HCT116 (cell line): ENCODE results near the gene ST6GALNAC2.

Source experiments
- CEBPB ChIP-seq: IDR thresholded peaks from 2 replicates; pipeline ENCODE4 v1.6.1; 2012; ENCODE audit warnings: low read depth
- CTCF ChIP-seq, 3 experiments: fragments of 200-600 bp in 1 of 3; sonication (generic) in 1 of 3; IDR thresholded peaks in 2 of 3; conservative IDR thresholded peaks in 1 of 3; 2 replicates each; pipeline ENCODE4 v1.5.1; 2012 to 2017; ENCODE audit warnings: low read depth in 2 of 3, low read length in 2 of 3, antibody characterized with exemption in 1 of 3, borderline replicate concordance in 1 of 3, control low read depth in 1 of 3, mild to moderate bottlenecking in 1 of 3, mixed read lengths in 1 of 3, mixed run types in 1 of 3, moderate library complexity in 1 of 3; ENCODE audit not compliant: insufficient read depth in 1 of 3
- EGR1 ChIP-seq: IDR thresholded peaks from 2 replicates; pipeline ENCODE4 v1.6.1; 2012; ENCODE audit warnings: low read depth
- EZH2 ChIP-seq: fragments of 200-600 bp; sonication (generic); IDR thresholded peaks from 2 replicates; pipeline ENCODE4 v1.6.1; 2017; ENCODE audit warnings: antibody characterized with exemption, mixed run types
- MAX ChIP-seq: IDR thresholded peaks from 2 replicates; pipeline ENCODE4 v1.6.1; 2012
- POLR2A ChIP-seq: IDR thresholded peaks from 2 replicates; pipeline ENCODE4 v1.7.0; 2011; ENCODE audit warnings: borderline replicate concordance; ENCODE audit not compliant: insufficient read depth, insufficient read length; ENCODE audit errors: extremely low read depth
- POLR2AphosphoS5 ChIP-seq: IDR thresholded peaks from 2 replicates; pipeline ENCODE4 v1.6.1; 2011; ENCODE audit warnings: mild to moderate bottlenecking, low read depth, low read length, moderate library complexity
- RAD21 ChIP-seq: IDR thresholded peaks from 2 replicates; pipeline ENCODE4 v1.6.1; 2012; ENCODE audit warnings: low read depth, mild to moderate bottlenecking
- REST ChIP-seq: IDR thresholded peaks from 2 replicates; pipeline ENCODE4 v1.6.1; 2012; ENCODE audit warnings: low read depth
- SIN3A ChIP-seq: IDR thresholded peaks from 2 replicates; pipeline ENCODE4 v1.6.1; 2012; ENCODE audit warnings: low read depth
- SP1 ChIP-seq: IDR thresholded peaks from 2 replicates; pipeline ENCODE4 v1.6.1; 2012; ENCODE audit warnings: low read depth
- YY1 ChIP-seq: IDR thresholded peaks from 2 replicates; pipeline ENCODE4 v1.6.1; 2011; ENCODE audit warnings: low read length, low read depth, moderate library complexity, mild to moderate bottlenecking; ENCODE audit not compliant: insufficient replicate concordance; ENCODE audit errors: extremely low read depth
- ZBTB33 ChIP-seq: IDR thresholded peaks from 2 replicates; pipeline ENCODE4 v1.6.1; 2011; ENCODE audit warnings: mild to moderate bottlenecking, low read length, moderate library complexity; ENCODE audit not compliant: insufficient replicate concordance; ENCODE audit errors: extremely low read depth
- ZNF274 ChIP-seq: fragments of 200-500 bp; sonication (Bioruptor generic); IDR thresholded peaks from 2 replicates; pipeline ENCODE4 v1.6.1; 2014; ENCODE audit warnings: mild to moderate bottlenecking, low read depth, low read length, inconsistent platforms

- TF ChIP-seq CTCF (IDR thresholded peaks at IDR 0.05 in 2 of 3, conservative IDR thresholded peaks at IDR 0.05 in 1 of 3; ENCODE audit: borderline replicate concordance in 1 of 3, insufficient read depth in 1 of 3, low read depth in 2 of 3, low read length in 2 of 3) (no peak), YY1 (no peak), POLR2AphosphoS5 (no peak), SIN3A (no peak), POLR2A (no peak), CEBPB (no peak), EZH2 (no peak), EGR1 (no peak), REST (no peak), RAD21 (no peak), SP1 (no peak), MAX (no peak), ZBTB33 (no peak), ZNF274 (no peak)
These were observed 47.3 kb downstream of the ST6GALNAC2 start for GRCh38 chr17:76538281-76538931.
